SK-N-SH (cell line): Measurements from ENCODE around the gene PPP1R14B. TPM values are rescaled to one million over a fixed set of nuclear protein-coding genes. Genes with fewer than 3 reads are reported as not detected.

Source experiments
- CTCF ChIA-PET: fragments of 300-600, 350-600 bp; formaldehyde crosslinking; extraction: SDS; loops from one replicate; lab custom pipeline; 2021; lab: Yijun Ruan, JAX
- POLR2A ChIA-PET: fragments of 350-600 bp; sonication (Branson Sonifier 250); formaldehyde crosslinking; extraction: SDS; loops from one replicate; lab custom pipeline; 2020; ENCODE audit warnings: antibody characterized with exemption, inconsistent platforms; lab: Yijun Ruan, JAX
- DNase-seq: peaks from one replicate; pipeline ENCODE4 v3.0.0; 2012
- H2AFZ ChIP-seq: fragments of 200-600 bp; sonication (generic); 2 replicates; pipeline ENCODE4 v1.8.1; 2016; ENCODE audit warnings: antibody characterized with exemption, mild to moderate bottlenecking, low read depth
- H3F3A ChIP-seq: fragments of 200-600 bp; sonication (generic); replicated peaks from 2 replicates; pipeline ENCODE3; 2016; ENCODE audit warnings: antibody characterized with exemption, mild to moderate bottlenecking; ENCODE audit not compliant: insufficient read depth
- H3K27ac ChIP-seq, 2 experiments: fragments of 200-500 bp in 1 of 2; fragments of 200-600 bp in 1 of 2; sonication (Bioruptor generic) in 1 of 2; sonication (generic), shearing (Covaris generic) in 1 of 2; 2 replicates each; pipeline versions ENCODE4 v1.5.1 to v1.6.1; 2014 to 2016; ENCODE audit warnings: low read depth in 2 of 2, inconsistent platforms in 1 of 2, low read length in 1 of 2, mild to moderate bottlenecking in 1 of 2, mixed read lengths in 1 of 2
- H3K27me3 ChIP-seq: fragments of 200-600 bp; sonication (generic), shearing (Covaris generic); 2 replicates; pipeline ENCODE4 v1.6.1; 2016; ENCODE audit warnings: mixed run types; ENCODE audit not compliant: insufficient read depth
- H3K36me3 ChIP-seq, 2 experiments: fragments of 200-500 bp in 1 of 2; fragments of 200-600 bp in 1 of 2; sonication (Bioruptor generic) in 1 of 2; sonication (generic) in 1 of 2; replicated peaks in 1 of 2; 2 replicates each; pipeline versions ENCODE3 to v1.5.1; 2014 to 2016; ENCODE audit warnings: low read length in 1 of 2, mild to moderate bottlenecking in 1 of 2; ENCODE audit not compliant: insufficient read depth in 2 of 2, control insufficient read depth in 1 of 2
- H3K4me1 ChIP-seq, 2 experiments: fragments of 200-500 bp in 1 of 2; fragments of 200-600 bp in 1 of 2; sonication (Bioruptor generic) in 1 of 2; sonication (generic), shearing (Covaris generic) in 1 of 2; 2 replicates each; pipeline versions ENCODE4 v1.5.1 to v1.6.1; 2014 to 2016; ENCODE audit warnings: low read depth in 1 of 2, low read length in 1 of 2, mixed run types in 1 of 2; ENCODE audit not compliant: insufficient read depth in 2 of 2, control insufficient read depth in 1 of 2
- H3K4me2 ChIP-seq: fragments of 200-600 bp; sonication (generic), shearing (Covaris generic); 2 replicates; pipeline ENCODE4 v1.6.1; 2017; ENCODE audit warnings: mixed run types
- H3K4me3 ChIP-seq, 2 experiments: fragments of 200-500 bp in 1 of 2; fragments of 200-600 bp in 1 of 2; sonication (Bioruptor generic) in 1 of 2; sonication (generic), shearing (Covaris generic) in 1 of 2; 2 replicates each; pipeline versions ENCODE4 v1.5.1 to v1.8.1; 2014 to 2016; ENCODE audit warnings: low read depth in 2 of 2, inconsistent platforms in 1 of 2, low read length in 1 of 2, mild to moderate bottlenecking in 1 of 2, mixed read lengths in 1 of 2, moderate library complexity in 1 of 2
- H3K79me2 ChIP-seq: fragments of 200-600 bp; sonication (generic); 2 replicates; pipeline ENCODE4 v1.8.1; 2017; ENCODE audit warnings: mild to moderate bottlenecking; ENCODE audit not compliant: insufficient read depth
- H3K9ac ChIP-seq: fragments of 200-600 bp; sonication (generic); 2 replicates; pipeline ENCODE4 v1.6.1; 2017; ENCODE audit warnings: mixed run types
- H3K9me2 ChIP-seq: fragments of 200-600 bp; sonication (generic); 2 replicates; pipeline ENCODE4 v1.6.1; 2017; ENCODE audit warnings: mixed run types
- H3K9me3 ChIP-seq: fragments of 200-600 bp; sonication (generic); 2 replicates; pipeline ENCODE4 v1.6.1; 2017; ENCODE audit warnings: mixed run types, mild to moderate bottlenecking, moderate library complexity
- H4K20me1 ChIP-seq: fragments of 200-600 bp; sonication (generic); 2 replicates; pipeline ENCODE4 v1.6.1; 2017; ENCODE audit warnings: mild to moderate bottlenecking, mixed run types; ENCODE audit not compliant: insufficient read depth
- FOXM1 ChIP-seq: IDR thresholded peaks from 2 replicates; pipeline ENCODE4 v1.4.0; 2012; ENCODE audit warnings: low read depth, mild to moderate bottlenecking
- MXI1 ChIP-seq: IDR thresholded peaks from 2 replicates; pipeline ENCODE4 v1.6.1; 2012; ENCODE audit warnings: mild to moderate bottlenecking, low read depth, low read length, improper control_type of control experiment
- POLR2AphosphoS5 ChIP-seq: IDR thresholded peaks from 2 replicates; pipeline ENCODE4 v1.6.1; 2012; ENCODE audit warnings: low read depth, low read length
- RAD21 ChIP-seq: IDR thresholded peaks from 2 replicates; pipeline ENCODE4 v1.6.1; 2012; ENCODE audit warnings: mild to moderate bottlenecking, low read length
- SMC3 ChIP-seq: IDR thresholded peaks from 2 replicates; pipeline ENCODE4 v1.6.1; 2012; ENCODE audit warnings: low read depth, low read length, improper control_type of control experiment
- TAF1 ChIP-seq: IDR thresholded peaks from 2 replicates; pipeline ENCODE4 v1.6.1; 2012; ENCODE audit warnings: low read depth, mild to moderate bottlenecking, low read length, moderate library complexity, borderline replicate concordance
- TCF12 ChIP-seq: IDR thresholded peaks from 2 replicates; pipeline ENCODE4 v1.4.0; 2012
- YY1 ChIP-seq: IDR thresholded peaks from 2 replicates; pipeline ENCODE4 v1.4.0; 2012; ENCODE audit warnings: low read depth, mild to moderate bottlenecking
- WGBS: methylation state at CpG from one replicate; pipeline ENCODE4 v1.1.6; 2017; ENCODE audit warnings: low lambda C conversion rate; 5-methylcytosine and 5-hydroxymethylcytosine counted together
- polyA plus RNA-seq, 3 experiments: library from polyadenylated mRNA; depleted of rRNA; stranded (reverse); fragments of >200 nt; gene quantifications; 2 replicates each; pipeline ENCODE4 v1.2.3, GENCODE V29; 2012
- TF ChIP-seq, protein P1 (sequence below): fragments of 200-600 bp; sonication (generic); IDR thresholded peaks from 2 replicates; pipeline ENCODE4 v1.6.1; 2017; ENCODE audit warnings: antibody characterized with exemption, mild to moderate bottlenecking, moderate library complexity

PPP1R14B gene
- polyA plus RNA-seq, 1 of the 3 experiments (the other 2 are of a cell fraction) = 523 TPM

DNA sequence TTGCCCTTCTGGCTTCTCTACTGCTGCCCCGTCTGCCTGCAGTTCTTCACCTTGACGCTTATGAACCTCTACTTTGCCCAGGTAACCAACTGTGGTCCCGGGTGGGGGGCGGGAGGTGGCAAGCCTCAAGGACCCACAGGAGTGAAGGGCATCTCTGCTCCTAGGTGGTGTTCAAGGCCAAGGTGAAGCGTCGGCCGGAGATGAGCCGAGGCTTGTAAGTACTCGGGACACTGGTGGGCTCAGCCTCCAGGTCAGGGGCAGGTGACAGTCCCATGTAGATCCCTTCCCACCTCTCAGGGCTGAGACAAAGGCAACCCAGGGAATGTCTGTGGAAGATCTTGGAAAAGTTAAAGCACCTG, 40.0 kb upstream of the PPP1R14B start:
- Histone ChIP-seq H3F3A (peaks cover 16% of the 10 kb centered on the region), H3K4me2 (peak overlapping the region; percentile 100), H3K4me1 (peaks cover 8 to 29% of the 10 kb centered on the region in 2 experiments; a peak in 2 of 4 replicates), H2AFZ (no peak overlapping the region), H3K9ac (no peak overlapping the region), H4K20me1 (no peaks in the 10 kb centered on the region), H3K9me2 (no peaks in the 10 kb centered on the region), H3K27me3 (peaks cover 9% of the 10 kb centered on the region; the same call in 1 of the 2 replicates), H3K4me3 (peak overlapping the region in 1 of 2 experiments; percentile 95; a peak in 2 of 4 replicates), H3K27ac (no peak overlapping the region), H3K9me3 (no peaks in the 10 kb centered on the region), H3K36me3 (peaks cover 0 to 6% of the 10 kb centered on the region in 2 experiments), H3K79me2 (peaks cover 28% of the 10 kb centered on the region)
- DNase-seq = no peak
- ChIA-PET CTCF (interaction anchor here (1.0 to 12.2 kb wide), 5 partner anchors 15 to 364 kb away, joined by 3 to 196 read pairs (median 4); partner anchors contain the start of genes CATSPERZ and ESRRA), POLR2A (no interaction called here)
- TF ChIP-seq POLR2AphosphoS5 (no peak), TCF12 (no peak), FOXM1 (no peak), SMC3 (no peak), YY1 (no peak)
- 95% methylated on average over 9 of the region's 9 CpGs for WGBS

DNA sequence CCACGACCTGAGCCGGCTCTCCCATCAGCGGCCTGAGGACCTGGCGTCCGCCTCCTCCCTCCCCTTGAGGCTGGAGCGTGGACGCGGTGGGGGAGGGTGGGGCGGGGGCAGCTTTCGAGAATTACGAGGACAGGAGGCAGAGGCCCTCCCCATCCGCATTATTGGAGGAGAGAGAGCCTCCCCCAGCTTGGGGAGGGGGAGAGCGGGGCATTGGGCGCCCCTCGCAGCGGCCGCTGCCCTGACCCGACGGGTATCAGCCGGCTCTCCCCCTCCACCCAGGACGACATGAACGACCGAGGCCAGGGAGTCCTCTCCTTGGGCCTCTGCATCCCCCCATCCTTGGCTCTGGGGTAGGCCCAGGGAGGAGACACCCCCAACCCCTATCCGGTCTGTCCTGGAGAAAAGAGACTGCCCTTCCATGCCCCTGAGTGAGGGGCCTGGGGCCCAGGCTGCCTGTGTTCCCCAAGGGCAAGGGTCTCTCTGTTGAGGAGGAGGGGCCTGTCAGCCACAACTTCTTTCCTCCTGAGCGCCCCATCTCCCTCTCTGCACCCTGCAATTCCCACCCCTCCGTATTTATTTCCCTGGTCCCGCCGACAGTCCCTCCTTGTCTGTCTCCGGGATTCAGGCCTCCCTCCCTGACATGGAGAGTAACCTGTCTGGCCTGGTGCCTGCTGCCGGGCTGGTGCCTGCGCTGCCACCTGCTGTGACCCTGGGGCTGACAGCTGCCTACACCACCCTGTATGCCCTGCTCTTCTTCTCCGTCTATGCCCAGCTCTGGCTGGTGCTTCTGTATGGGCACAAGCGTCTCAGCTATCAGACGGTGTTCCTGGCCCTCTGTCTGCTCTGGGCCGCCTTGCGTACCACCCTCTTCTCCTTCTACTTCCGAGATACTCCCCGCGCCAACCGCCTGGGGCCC, 39.4 kb upstream of the PPP1R14B start:
- POLR2A ChIA-PET = interaction anchor here (1.6 to 3.2 kb wide), 3 partner anchors 15 to 44 kb away, joined by 3 to 33 read pairs (median 6); partner anchors contain the start of gene ESRRA
- Histone ChIP-seq H3K9me2 (no peaks in the 10 kb centered on the region), H4K20me1 (no peaks in the 10 kb centered on the region), H3F3A (peaks cover 16% of the 10 kb centered on the region), H3K36me3 (peaks cover 0 to 6% of the 10 kb centered on the region in 2 experiments), H3K4me1 (peaks cover 8 to 26% of the 10 kb centered on the region in 2 experiments; a peak in 2 of 4 replicates), H3K27ac (peak overlapping the region; percentile 32 to 87; a peak in 3 of 4 replicates), H3K79me2 (peaks cover 28% of the 10 kb centered on the region), H2AFZ (peak overlapping the region; percentile 83; the same call in 1 of the 2 replicates), H3K9me3 (no peaks in the 10 kb centered on the region), H3K4me3 (peak overlapping the region; percentile 60 to 95), H3K27me3 (0 out of 2 replicates have a peak, but pooled peaks cover 6% of the 10 kb centered on the region), H3K9ac (peak overlapping the region; percentile 89), H3K4me2 (peak overlapping the region; percentile 100)
- TF ChIP-seq MXI1 = peak; percentile 61; the same call in 1 of the 2 replicates
- peak; percentile 25 for TF ChIP-seq RAD21
- TF ChIP-seq TAF1 = no peak
- TF ChIP-seq, protein P1, sequence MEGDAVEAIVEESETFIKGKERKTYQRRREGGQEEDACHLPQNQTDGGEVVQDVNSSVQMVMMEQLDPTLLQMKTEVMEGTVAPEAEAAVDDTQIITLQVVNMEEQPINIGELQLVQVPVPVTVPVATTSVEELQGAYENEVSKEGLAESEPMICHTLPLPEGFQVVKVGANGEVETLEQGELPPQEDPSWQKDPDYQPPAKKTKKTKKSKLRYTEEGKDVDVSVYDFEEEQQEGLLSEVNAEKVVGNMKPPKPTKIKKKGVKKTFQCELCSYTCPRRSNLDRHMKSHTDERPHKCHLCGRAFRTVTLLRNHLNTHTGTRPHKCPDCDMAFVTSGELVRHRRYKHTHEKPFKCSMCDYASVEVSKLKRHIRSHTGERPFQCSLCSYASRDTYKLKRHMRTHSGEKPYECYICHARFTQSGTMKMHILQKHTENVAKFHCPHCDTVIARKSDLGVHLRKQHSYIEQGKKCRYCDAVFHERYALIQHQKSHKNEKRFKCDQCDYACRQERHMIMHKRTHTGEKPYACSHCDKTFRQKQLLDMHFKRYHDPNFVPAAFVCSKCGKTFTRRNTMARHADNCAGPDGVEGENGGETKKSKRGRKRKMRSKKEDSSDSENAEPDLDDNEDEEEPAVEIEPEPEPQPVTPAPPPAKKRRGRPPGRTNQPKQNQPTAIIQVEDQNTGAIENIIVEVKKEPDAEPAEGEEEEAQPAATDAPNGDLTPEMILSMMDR = peak; percentile 32
- TF ChIP-seq SMC3 = peak; percentile 20; the same call in 1 of the 2 replicates
- DNase-seq = peak; percentile 73
- CTCF ChIA-PET = interaction anchor here (1.1 to 12.2 kb wide), 6 partner anchors 11 to 365 kb away, joined by 3 to 196 read pairs (median 11); partner anchors contain the start of genes CATSPERZ, ESRRA and PLCB3
- 59% methylated on average over 17 of the region's 40 CpGs for WGBS
